ENCODE data around the gene ZDHHC18.

Gene ZDHHC18

GRCh38 chr1:26853156-26853555 lies 26.7 kb downstream of the ZDHHC18 start:
- no peaks in the 10 kb centered on the region for H3K27me3 Mint-ChIP-seq
- H3K36me3 Mint-ChIP-seq (ENCODE audit: low read depth) = peaks cover 100% of the 10 kb centered on the region
- H3K9me3 Mint-ChIP-seq = no peaks in the 10 kb centered on the region
- no peak overlapping the region for H3K4me3 Mint-ChIP-seq
- H3K4me1 Mint-ChIP-seq (ENCODE audit: low read depth) = no peaks in the 10 kb centered on the region
- intact Hi-C loops (cut with micrococcal nuclease) = loop anchor here (1.0 kb wide), 1 partner anchor 25 kb away; no protein-coding TSS in a partner anchor
- H3K27ac Mint-ChIP-seq = no peak overlapping the region

GRCh38 chr1:26853600-26853999 lies 27.1 kb downstream of the ZDHHC18 start:
- H3K27ac Mint-ChIP-seq = no peak overlapping the region
- no peaks in the 10 kb centered on the region for H3K27me3 Mint-ChIP-seq
- H3K36me3 Mint-ChIP-seq (ENCODE audit: low read depth) = peaks cover 97% of the 10 kb centered on the region
- H3K4me3 Mint-ChIP-seq = no peak overlapping the region
- H3K9me3 Mint-ChIP-seq = no peaks in the 10 kb centered on the region
- intact Hi-C loops (cut with micrococcal nuclease) = loop anchor here (1.0 kb wide), 1 partner anchor 25 kb away; no protein-coding TSS in a partner anchor
- no peaks in the 10 kb centered on the region for H3K4me1 Mint-ChIP-seq (ENCODE audit: low read depth)

- Mint-ChIP-seq H3K36me3 (ENCODE audit: low read depth) (peaks cover 84% of the 10 kb centered on the region), H3K4me1 (ENCODE audit: low read depth) (no peaks in the 10 kb centered on the region), H3K4me3 (no peak overlapping the region), H3K27me3 (no peaks in the 10 kb centered on the region), H3K27ac (no peak overlapping the region), H3K9me3 (no peaks in the 10 kb centered on the region)
- intact Hi-C loops (cut with micrococcal nuclease) = no loop called here
Observed at GRCh38 chr1:26854906-26855305, 28.4 kb downstream of the ZDHHC18 start.

- Mint-ChIP-seq H3K9me3 (no peaks in the 10 kb centered on the region), H3K27me3 (no peaks in the 10 kb centered on the region), H3K4me3 (no peak overlapping the region), H3K36me3 (ENCODE audit: low read depth) (peaks cover 77% of the 10 kb centered on the region), H3K27ac (peak overlapping the region; percentile 33), H3K4me1 (ENCODE audit: low read depth) (no peaks in the 10 kb centered on the region)
- intact Hi-C loops (cut with micrococcal nuclease) = no loop called here
Observed at GRCh38 chr1:26855636-26856035, 29.1 kb downstream of the ZDHHC18 start.

GRCh38 chr1:26856181-26856580 lies 29.7 kb downstream of the ZDHHC18 start:
- intact Hi-C loops (cut with micrococcal nuclease) = no loop called here
- Mint-ChIP-seq H3K27ac (peak overlapping the region; percentile 33), H3K36me3 (ENCODE audit: low read depth) (peaks cover 71% of the 10 kb centered on the region), H3K27me3 (no peaks in the 10 kb centered on the region), H3K9me3 (no peaks in the 10 kb centered on the region), H3K4me3 (no peak overlapping the region), H3K4me1 (ENCODE audit: low read depth) (no peaks in the 10 kb centered on the region)

GRCh38 chr1:26856604-26857469 lies 30.3 kb downstream of the ZDHHC18 start:
- no peak overlapping the region for H3K27ac Mint-ChIP-seq
- H3K9me3 Mint-ChIP-seq = no peaks in the 10 kb centered on the region
- H3K4me1 Mint-ChIP-seq (ENCODE audit: low read depth) = no peaks in the 10 kb centered on the region
- peaks cover 65% of the 10 kb centered on the region for H3K36me3 Mint-ChIP-seq (ENCODE audit: low read depth)
- no peaks in the 10 kb centered on the region for H3K27me3 Mint-ChIP-seq
- intact Hi-C loops (cut with micrococcal nuclease) = no loop called here
- no peak overlapping the region for H3K4me3 Mint-ChIP-seq

GRCh38 chr1:26857473-26858060 lies 31.1 kb downstream of the ZDHHC18 start:
- Mint-ChIP-seq H3K4me3 (no peak overlapping the region), H3K27ac (no peak overlapping the region), H3K36me3 (ENCODE audit: low read depth) (peaks cover 58% of the 10 kb centered on the region), H3K4me1 (ENCODE audit: low read depth) (no peaks in the 10 kb centered on the region), H3K9me3 (no peaks in the 10 kb centered on the region), H3K27me3 (no peaks in the 10 kb centered on the region)
- intact Hi-C loops (cut with micrococcal nuclease) = no loop called here

- peaks cover 2% of the 10 kb centered on the region for H3K4me1 Mint-ChIP-seq (ENCODE audit: low read depth)
- H3K27me3 Mint-ChIP-seq = peaks cover 2% of the 10 kb centered on the region
- H3K4me3 Mint-ChIP-seq = no peak overlapping the region
- no peaks in the 10 kb centered on the region for H3K9me3 Mint-ChIP-seq
- H3K36me3 Mint-ChIP-seq (ENCODE audit: low read depth) = peaks cover 52% of the 10 kb centered on the region
- intact Hi-C loops (cut with micrococcal nuclease) = no loop called here
- H3K27ac Mint-ChIP-seq = no peak overlapping the region
Observed at GRCh38 chr1:26858160-26858559, 31.7 kb downstream of the ZDHHC18 start.

- Mint-ChIP-seq H3K27ac (no peak overlapping the region), H3K36me3 (ENCODE audit: low read depth) (peaks cover 43% of the 10 kb centered on the region), H3K9me3 (no peaks in the 10 kb centered on the region), H3K4me1 (ENCODE audit: low read depth) (peaks cover 11% of the 10 kb centered on the region), H3K4me3 (no peak overlapping the region), H3K27me3 (peaks cover 10% of the 10 kb centered on the region)
- intact Hi-C loops (cut with micrococcal nuclease) = no loop called here
Observed at GRCh38 chr1:26858891-26859640, 32.6 kb downstream of the ZDHHC18 start.

- Mint-ChIP-seq H3K27ac (no peak overlapping the region), H3K27me3 (peaks cover 13% of the 10 kb centered on the region), H3K4me3 (no peak overlapping the region), H3K4me1 (ENCODE audit: low read depth) (peaks cover 24% of the 10 kb centered on the region), H3K9me3 (no peaks in the 10 kb centered on the region), H3K36me3 (ENCODE audit: low read depth) (peaks cover 27% of the 10 kb centered on the region)
- intact Hi-C loops (cut with micrococcal nuclease) = no loop called here
Observed at GRCh38 chr1:26861286-26861701, 34.8 kb downstream of the ZDHHC18 start.

- Mint-ChIP-seq H3K4me1 (ENCODE audit: low read depth) (peaks cover 24% of the 10 kb centered on the region), H3K36me3 (ENCODE audit: low read depth) (peaks cover 20% of the 10 kb centered on the region), H3K27ac (no peak overlapping the region), H3K27me3 (peaks cover 13% of the 10 kb centered on the region), H3K9me3 (no peaks in the 10 kb centered on the region), H3K4me3 (no peak overlapping the region)
- intact Hi-C loops (cut with micrococcal nuclease) = no loop called here
Observed at GRCh38 chr1:26861889-26862378, 35.4 kb downstream of the ZDHHC18 start.

GRCh38 chr1:26862781-26863684 lies 36.5 kb downstream of the ZDHHC18 start, which contains the start of gene SFN:
TSS of gene SFN (plus strand) at chr1:26863149. CDS start at chr1:26863213, 64 bp downstream.
- Mint-ChIP-seq H3K9me3 (no peaks in the 10 kb centered on the region), H3K27ac (peak within 1 kb of the TSS; percentile 85), H3K27me3 (peaks cover 13% of the 10 kb centered on the region), H3K4me3 (no peak within 1 kb of the TSS), H3K4me1 (ENCODE audit: low read depth) (peaks cover 24% of the 10 kb centered on the region), H3K36me3 (ENCODE audit: low read depth) (peaks cover 9% of the 10 kb centered on the region)
- intact Hi-C loops (cut with micrococcal nuclease) = no loop called here

- H3K9me3 Mint-ChIP-seq = no peaks in the 10 kb centered on the region
- peaks cover 13% of the 10 kb centered on the region for H3K27me3 Mint-ChIP-seq
- H3K27ac Mint-ChIP-seq = peak overlapping the region; percentile 85
- H3K4me1 Mint-ChIP-seq (ENCODE audit: low read depth) = peaks cover 24% of the 10 kb centered on the region
- intact Hi-C loops (cut with micrococcal nuclease) = no loop called here
- peaks cover 6% of the 10 kb centered on the region for H3K36me3 Mint-ChIP-seq (ENCODE audit: low read depth)
- H3K4me3 Mint-ChIP-seq = no peak overlapping the region
Observed at GRCh38 chr1:26863685-26864077, 37.2 kb downstream of the ZDHHC18 start.

All from dendritic cell treated with granulocyte-macrophage colony-stimulating factor and Interleukin-4, amounts not matched to agents 40 ng/mL and 50 ng/mL, for 4 days (primary cell).